Measurements from ENCODE around the gene EHMT1.

EHMT1 gene

DNA sequence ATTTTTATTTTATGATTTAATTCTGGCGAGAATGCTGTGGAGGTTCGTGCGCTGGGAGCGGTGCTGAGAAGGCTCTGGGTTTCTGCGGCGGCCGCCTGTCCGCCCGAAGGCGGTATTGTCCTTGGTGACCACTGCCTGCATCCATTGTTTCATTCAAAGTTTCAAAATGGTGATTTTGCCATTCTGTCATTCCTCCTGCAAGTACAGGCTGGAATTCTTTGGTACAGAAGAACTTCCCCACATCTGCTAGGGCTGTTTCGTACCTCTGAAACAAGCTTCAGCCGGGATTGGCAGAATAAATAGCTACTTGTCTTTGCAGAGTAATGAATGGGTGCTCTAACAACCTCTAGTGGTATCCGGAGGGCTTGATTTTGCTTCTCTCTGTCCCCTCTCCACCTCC is 146.2 kb downstream of the EHMT1 start:
- no peak for ATAC-seq
- no peak for TF ChIP-seq TOX (CRISPR knock-in tag; IDR thresholded peaks at IDR 0.05; ENCODE audit: borderline replicate concordance)
- TF ChIP-seq BACH2 (CRISPR knock-in tag; IDR thresholded peaks at IDR 0.05; ENCODE audit: borderline replicate concordance) = no peak
- TF ChIP-seq CREB5 (CRISPR knock-in tag; IDR thresholded peaks at IDR 0.05; ENCODE audit: low read depth) = no peak
- TF ChIP-seq OSR1 (CRISPR knock-in tag; IDR thresholded peaks at IDR 0.05) = no peak
- no peak for TF ChIP-seq PATZ1 (CRISPR knock-in tag; IDR thresholded peaks at IDR 0.05; ENCODE audit: borderline replicate concordance)
- no peak for TF ChIP-seq GLIS3 (CRISPR knock-in tag; IDR thresholded peaks at IDR 0.05)
- TF ChIP-seq, protein P1, sequence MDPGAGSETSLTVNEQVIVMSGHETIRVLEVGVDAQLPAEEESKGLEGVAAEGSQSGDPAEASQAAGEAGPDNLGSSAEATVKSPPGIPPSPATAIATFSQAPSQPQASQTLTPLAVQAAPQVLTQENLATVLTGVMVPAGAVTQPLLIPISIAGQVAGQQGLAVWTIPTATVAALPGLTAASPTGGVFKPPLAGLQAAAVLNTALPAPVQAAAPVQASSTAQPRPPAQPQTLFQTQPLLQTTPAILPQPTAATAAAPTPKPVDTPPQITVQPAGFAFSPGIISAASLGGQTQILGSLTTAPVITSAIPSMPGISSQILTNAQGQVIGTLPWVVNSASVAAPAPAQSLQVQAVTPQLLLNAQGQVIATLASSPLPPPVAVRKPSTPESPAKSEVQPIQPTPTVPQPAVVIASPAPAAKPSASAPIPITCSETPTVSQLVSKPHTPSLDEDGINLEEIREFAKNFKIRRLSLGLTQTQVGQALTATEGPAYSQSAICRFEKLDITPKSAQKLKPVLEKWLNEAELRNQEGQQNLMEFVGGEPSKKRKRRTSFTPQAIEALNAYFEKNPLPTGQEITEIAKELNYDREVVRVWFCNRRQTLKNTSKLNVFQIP (CRISPR knock-in tag; IDR thresholded peaks at IDR 0.05; ENCODE audit: borderline replicate concordance, low read depth) = no peak
- no peak for TF ChIP-seq ZNF70 (CRISPR knock-in tag; IDR thresholded peaks at IDR 0.05)

- ATAC-seq = no peak
- TF ChIP-seq ZNF8 (CRISPR knock-in tag; IDR thresholded peaks at IDR 0.05) = no peak
- no peak for TF ChIP-seq ZC3H10 (CRISPR knock-in tag; IDR thresholded peaks at IDR 0.05)
- no peak for TF ChIP-seq ESRRG (CRISPR knock-in tag; IDR thresholded peaks at IDR 0.05)
- TF ChIP-seq, protein P2, sequence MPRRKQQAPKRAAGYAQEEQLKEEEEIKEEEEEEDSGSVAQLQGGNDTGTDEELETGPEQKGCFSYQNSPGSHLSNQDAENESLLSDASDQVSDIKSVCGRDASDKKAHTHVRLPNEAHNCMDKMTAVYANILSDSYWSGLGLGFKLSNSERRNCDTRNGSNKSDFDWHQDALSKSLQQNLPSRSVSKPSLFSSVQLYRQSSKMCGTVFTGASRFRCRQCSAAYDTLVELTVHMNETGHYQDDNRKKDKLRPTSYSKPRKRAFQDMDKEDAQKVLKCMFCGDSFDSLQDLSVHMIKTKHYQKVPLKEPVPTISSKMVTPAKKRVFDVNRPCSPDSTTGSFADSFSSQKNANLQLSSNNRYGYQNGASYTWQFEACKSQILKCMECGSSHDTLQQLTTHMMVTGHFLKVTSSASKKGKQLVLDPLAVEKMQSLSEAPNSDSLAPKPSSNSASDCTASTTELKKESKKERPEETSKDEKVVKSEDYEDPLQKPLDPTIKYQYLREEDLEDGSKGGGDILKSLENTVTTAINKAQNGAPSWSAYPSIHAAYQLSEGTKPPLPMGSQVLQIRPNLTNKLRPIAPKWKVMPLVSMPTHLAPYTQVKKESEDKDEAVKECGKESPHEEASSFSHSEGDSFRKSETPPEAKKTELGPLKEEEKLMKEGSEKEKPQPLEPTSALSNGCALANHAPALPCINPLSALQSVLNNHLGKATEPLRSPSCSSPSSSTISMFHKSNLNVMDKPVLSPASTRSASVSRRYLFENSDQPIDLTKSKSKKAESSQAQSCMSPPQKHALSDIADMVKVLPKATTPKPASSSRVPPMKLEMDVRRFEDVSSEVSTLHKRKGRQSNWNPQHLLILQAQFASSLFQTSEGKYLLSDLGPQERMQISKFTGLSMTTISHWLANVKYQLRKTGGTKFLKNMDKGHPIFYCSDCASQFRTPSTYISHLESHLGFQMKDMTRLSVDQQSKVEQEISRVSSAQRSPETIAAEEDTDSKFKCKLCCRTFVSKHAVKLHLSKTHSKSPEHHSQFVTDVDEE (CRISPR knock-in tag; IDR thresholded peaks at IDR 0.05) = no peak
- TF ChIP-seq ZNF70 (CRISPR knock-in tag; IDR thresholded peaks at IDR 0.05) = no peak
- TF ChIP-seq CSRNP3 (CRISPR knock-in tag; IDR thresholded peaks at IDR 0.05) = no peak
Observed at GRCh38 chr9:137765536-137765935, 146.7 kb downstream of the EHMT1 start.

- TF ChIP-seq GLIS3 (CRISPR knock-in tag; IDR thresholded peaks at IDR 0.05) = no peak
- TF ChIP-seq ARNTL (CRISPR knock-in tag; IDR thresholded peaks at IDR 0.05; ENCODE audit: borderline replicate concordance, low read depth) = no peak
- no peak for TF ChIP-seq BACH2 (CRISPR knock-in tag; IDR thresholded peaks at IDR 0.05; ENCODE audit: borderline replicate concordance)
- no peak for TF ChIP-seq ZNF70 (CRISPR knock-in tag; IDR thresholded peaks at IDR 0.05)
- no peak for TF ChIP-seq TOX (CRISPR knock-in tag; IDR thresholded peaks at IDR 0.05; ENCODE audit: borderline replicate concordance)
- TF ChIP-seq, protein P2 (CRISPR knock-in tag; IDR thresholded peaks at IDR 0.05) = no peak
- TF ChIP-seq TCF4 (CRISPR knock-in tag; IDR thresholded peaks at IDR 0.05; ENCODE audit: borderline replicate concordance) = no peak
- no peak for TF ChIP-seq RARB (CRISPR knock-in tag; IDR thresholded peaks at IDR 0.05)
- no peak for TF ChIP-seq CSRNP3 (CRISPR knock-in tag; IDR thresholded peaks at IDR 0.05)
- TF ChIP-seq SNAI2 (CRISPR knock-in tag; IDR thresholded peaks at IDR 0.05) = no peak
- no peak for TF ChIP-seq OSR1 (CRISPR knock-in tag; IDR thresholded peaks at IDR 0.05)
- ATAC-seq = no peak
Observed at GRCh38 chr9:137771580-137771979, 152.8 kb downstream of the EHMT1 start.
